ACC112 (cell line): ENCODE measurements around the gene TUNAR.

Source experiments
- H2AFZ ChIP-seq: fragments of 200-600 bp; sonication (generic); one replicate; pipeline ENCODE4 v1.6.0; 2017; ENCODE audit warnings: antibody characterized with exemption, low read length; ENCODE audit not compliant: unreplicated experiment
- H3K27ac ChIP-seq: fragments of 200-600 bp; sonication (generic); 2 replicates; pipeline ENCODE4 v1.5.1; 2014; ENCODE audit warnings: low read depth, mild to moderate bottlenecking, antibody characterized with exemption, low read length, moderate library complexity
- H3K27me3 ChIP-seq: fragments of 200-600 bp; sonication (generic); 2 replicates; pipeline ENCODE4 v1.6.1; 2014; ENCODE audit warnings: mild to moderate bottlenecking, antibody characterized with exemption, low read length, moderate library complexity, mixed read lengths; ENCODE audit not compliant: insufficient read depth
- H3K36me3 ChIP-seq: fragments of 200-600 bp; sonication (generic); 2 replicates; pipeline ENCODE4 v1.6.1; 2016; ENCODE audit warnings: mild to moderate bottlenecking, antibody characterized with exemption, low read length, moderate library complexity, mixed read lengths; ENCODE audit not compliant: insufficient read depth
- H3K4me1 ChIP-seq: fragments of 200-600 bp; sonication (generic); one replicate; pipeline ENCODE4 v1.6.1; 2016; ENCODE audit warnings: low read length, mixed read lengths; ENCODE audit not compliant: insufficient read depth, unreplicated experiment, control insufficient read depth
- H3K4me3 ChIP-seq: fragments of 200-600 bp; sonication (generic); 2 replicates; pipeline ENCODE4 v1.5.1; 2014; ENCODE audit warnings: mild to moderate bottlenecking, low read depth, low read length
- H3K79me2 ChIP-seq: fragments of 200-600 bp; sonication (generic); one replicate; pipeline ENCODE4 v1.6.0; 2016; ENCODE audit warnings: low read length; ENCODE audit not compliant: control insufficient read depth, unreplicated experiment, insufficient read depth

The TUNAR gene

GRCh38 chr14:95840094-95840700 lies 36.4 kb upstream of the TUNAR start:
- H3K4me3 ChIP-seq: no peak overlapping the region
- H3K27ac ChIP-seq: no peak overlapping the region
- H2AFZ ChIP-seq: no peak overlapping the region
- no peaks in the 10 kb centered on the region for H3K4me1 ChIP-seq
- H3K36me3 ChIP-seq: no peaks in the 10 kb centered on the region
- no peaks in the 10 kb centered on the region for H3K27me3 ChIP-seq
- H3K79me2 ChIP-seq: no peaks in the 10 kb centered on the region

- H3K36me3 ChIP-seq: no peaks in the 10 kb centered on the region
- H3K4me1 ChIP-seq: no peaks in the 10 kb centered on the region
- no peaks in the 10 kb centered on the region for H3K27me3 ChIP-seq
- H3K79me2 ChIP-seq: no peaks in the 10 kb centered on the region
- H3K4me3 ChIP-seq: no peak overlapping the region
- no peak overlapping the region for H2AFZ ChIP-seq
- no peak overlapping the region for H3K27ac ChIP-seq
Observed at GRCh38 chr14:95841668-95842067, 35.0 kb upstream of the TUNAR start.

GRCh38 chr14:95849761-95850160 lies 26.9 kb upstream of the TUNAR start:
- H3K36me3 ChIP-seq: no peaks in the 10 kb centered on the region
- no peaks in the 10 kb centered on the region for H3K79me2 ChIP-seq
- H2AFZ ChIP-seq: no peak overlapping the region
- H3K4me3 ChIP-seq: no peak overlapping the region
- H3K27ac ChIP-seq: no peak overlapping the region
- H3K27me3 ChIP-seq: no peaks in the 10 kb centered on the region
- H3K4me1 ChIP-seq: no peaks in the 10 kb centered on the region

DNA sequence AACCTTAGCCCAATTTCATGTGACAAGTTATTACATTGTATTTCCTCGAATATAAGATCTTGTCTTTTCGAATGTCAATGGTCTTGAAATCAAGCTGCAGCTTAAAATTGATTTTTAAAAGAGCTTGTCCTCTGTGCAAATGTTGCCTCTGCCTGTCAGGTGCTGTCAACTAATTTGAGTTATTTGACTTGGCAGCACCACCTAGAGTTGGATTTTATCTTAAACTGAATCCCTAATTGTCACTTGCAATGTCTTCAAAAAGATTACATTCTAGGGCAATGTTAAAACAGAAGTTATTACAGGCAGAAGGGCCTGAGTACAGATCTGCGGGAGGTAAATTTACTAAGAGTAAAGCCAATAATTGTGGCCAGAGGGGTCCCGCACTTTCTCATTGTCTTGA lies 26.2 kb upstream of the TUNAR start:
- H3K79me2 ChIP-seq: no peaks in the 10 kb centered on the region
- no peaks in the 10 kb centered on the region for H3K4me1 ChIP-seq
- H3K27ac ChIP-seq: no peak overlapping the region
- no peak overlapping the region for H3K4me3 ChIP-seq
- no peaks in the 10 kb centered on the region for H3K36me3 ChIP-seq
- no peak overlapping the region for H2AFZ ChIP-seq
- H3K27me3 ChIP-seq: no peaks in the 10 kb centered on the region

- Histone ChIP-seq H3K27ac (no peak overlapping the region), H3K27me3 (no peaks in the 10 kb centered on the region), H3K4me3 (no peak overlapping the region), H3K4me1 (no peaks in the 10 kb centered on the region), H3K36me3 (no peaks in the 10 kb centered on the region), H3K79me2 (no peaks in the 10 kb centered on the region), H2AFZ (no peak overlapping the region)
Observed at GRCh38 chr14:95855606-95856005, 21.0 kb upstream of the TUNAR start.

- H2AFZ ChIP-seq: no peak overlapping the region
- no peak overlapping the region for H3K27ac ChIP-seq
- H3K36me3 ChIP-seq: no peaks in the 10 kb centered on the region
- H3K27me3 ChIP-seq: no peaks in the 10 kb centered on the region
- no peak overlapping the region for H3K4me3 ChIP-seq
- no peaks in the 10 kb centered on the region for H3K79me2 ChIP-seq
- H3K4me1 ChIP-seq: no peaks in the 10 kb centered on the region
Observed at GRCh38 chr14:95857275-95857674, 19.4 kb upstream of the TUNAR start.

- H3K27ac ChIP-seq: no peak overlapping the region
- H3K36me3 ChIP-seq: no peaks in the 10 kb centered on the region
- H3K79me2 ChIP-seq: no peaks in the 10 kb centered on the region
- H3K4me1 ChIP-seq: no peaks in the 10 kb centered on the region
- no peaks in the 10 kb centered on the region for H3K27me3 ChIP-seq
- no peak overlapping the region for H2AFZ ChIP-seq
- H3K4me3 ChIP-seq: no peak overlapping the region
Observed at GRCh38 chr14:95858893-95859292, 17.7 kb upstream of the TUNAR start.

DNA sequence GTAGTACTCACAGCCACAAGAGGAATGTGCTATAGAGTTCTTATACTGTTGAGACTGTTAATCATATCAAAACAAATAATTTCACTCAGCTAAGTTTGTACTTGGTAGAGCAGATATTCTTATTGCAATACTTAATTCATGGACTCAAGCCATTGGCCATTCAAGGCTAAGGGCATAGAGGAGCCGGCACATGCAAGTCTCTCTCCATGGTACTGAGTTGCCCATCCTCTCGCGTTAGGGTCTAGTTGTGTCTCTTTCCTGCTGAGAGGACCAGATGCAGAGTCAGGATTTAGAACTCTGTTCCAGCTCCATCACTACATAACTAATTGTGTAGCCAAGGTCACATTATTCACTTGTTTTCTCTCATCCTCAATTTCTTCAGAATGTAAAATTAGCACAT lies 14.4 kb upstream of the TUNAR start:
- Histone ChIP-seq H2AFZ (no peak overlapping the region), H3K79me2 (no peaks in the 10 kb centered on the region), H3K27ac (no peak overlapping the region), H3K27me3 (no peaks in the 10 kb centered on the region), H3K36me3 (no peaks in the 10 kb centered on the region), H3K4me3 (no peak overlapping the region), H3K4me1 (no peaks in the 10 kb centered on the region)

DNA sequence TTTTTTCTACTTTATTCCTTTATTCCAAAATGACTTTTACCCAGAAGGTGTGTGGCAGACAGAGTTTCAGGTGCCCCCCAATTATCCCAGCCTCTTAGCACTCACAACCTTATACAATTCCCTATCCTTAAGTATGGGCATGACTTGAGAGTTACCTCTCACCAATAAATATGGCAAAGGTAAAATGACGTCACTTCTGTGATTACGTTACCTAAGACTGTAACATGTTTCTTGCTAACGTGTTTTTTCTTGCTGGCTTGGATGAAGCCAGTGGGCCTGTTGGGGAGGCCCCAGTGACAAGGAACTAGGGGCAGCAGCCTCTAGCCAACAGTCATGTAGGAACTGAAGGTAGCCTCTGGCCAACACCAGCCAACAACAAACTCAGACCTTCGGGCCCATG lies 13.3 kb upstream of the TUNAR start:
- H2AFZ ChIP-seq: no peak overlapping the region
- no peaks in the 10 kb centered on the region for H3K4me1 ChIP-seq
- H3K4me3 ChIP-seq: no peak overlapping the region
- no peaks in the 10 kb centered on the region for H3K79me2 ChIP-seq
- H3K27me3 ChIP-seq: no peaks in the 10 kb centered on the region
- H3K27ac ChIP-seq: no peak overlapping the region
- H3K36me3 ChIP-seq: no peaks in the 10 kb centered on the region

DNA sequence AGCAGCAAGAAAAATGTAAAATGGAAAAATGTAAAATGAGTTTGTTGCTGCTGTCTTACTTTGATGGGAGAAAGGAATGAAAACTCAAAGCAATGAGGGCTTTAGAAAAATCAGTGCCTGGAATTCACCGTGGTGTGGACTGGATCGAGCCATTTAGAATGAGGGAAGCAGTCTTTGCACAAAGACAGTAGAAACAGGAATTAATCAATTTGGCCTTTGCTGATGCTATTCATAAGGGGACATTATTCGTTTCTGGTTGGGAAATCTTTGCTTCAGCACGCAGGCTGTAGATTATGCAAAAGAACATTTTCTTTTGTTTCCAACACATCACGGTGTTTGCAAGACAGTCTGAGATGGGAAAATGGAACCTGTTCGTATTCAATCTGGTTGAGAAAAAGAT lies 6.9 kb upstream of the TUNAR start:
- Histone ChIP-seq H3K27ac (no peak overlapping the region), H3K27me3 (peaks cover 17% of the 10 kb centered on the region), H3K79me2 (no peaks in the 10 kb centered on the region), H3K36me3 (no peaks in the 10 kb centered on the region), H2AFZ (no peak overlapping the region), H3K4me1 (no peaks in the 10 kb centered on the region), H3K4me3 (no peak overlapping the region)

GRCh38 chr14:95870772-95871171 lies 5.9 kb upstream of the TUNAR start:
- Histone ChIP-seq H3K27ac (no peak overlapping the region), H3K4me1 (no peaks in the 10 kb centered on the region), H3K36me3 (no peaks in the 10 kb centered on the region), H2AFZ (no peak overlapping the region), H3K27me3 (peaks cover 27% of the 10 kb centered on the region), H3K4me3 (no peak overlapping the region), H3K79me2 (no peaks in the 10 kb centered on the region)
